GM19240 (cell line): ENCODE results near the gene PPFIA3.

Source experiments
- DNase-seq: peaks from one replicate; pipeline ENCODE4 v3.0.0; 2011; ENCODE audit warnings: low spot score; ENCODE audit not compliant: insufficient read length

Gene PPFIA3

GRCh38 chr19:49148784-49149651 lies 29.7 kb downstream of the PPFIA3 start:
- DNase-seq = peak; percentile 51

DNA sequence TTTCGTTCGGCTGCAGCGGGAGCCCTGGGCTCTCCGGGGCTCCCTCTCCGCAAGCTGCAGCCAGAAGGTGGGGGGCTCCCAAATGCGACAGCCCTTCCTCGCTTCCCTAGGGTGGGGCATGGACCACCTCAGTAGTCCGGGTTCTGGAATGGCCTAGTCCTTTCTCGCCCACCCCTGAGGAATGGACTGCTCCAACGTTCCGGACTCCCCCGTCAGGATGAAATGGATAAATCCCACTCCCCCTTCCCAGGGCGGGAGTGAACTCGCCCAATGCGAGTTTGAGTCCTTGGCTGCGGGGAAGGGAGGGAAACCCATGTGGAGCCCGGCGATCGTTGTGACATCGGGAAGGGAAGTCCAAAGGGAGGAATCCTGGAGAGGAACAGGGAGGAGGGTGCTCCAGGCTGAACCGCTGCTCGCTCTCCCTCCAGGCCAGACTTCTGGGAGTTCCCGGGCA lies 30.3 kb downstream of the PPFIA3 start:
- no peak for DNase-seq

DNA sequence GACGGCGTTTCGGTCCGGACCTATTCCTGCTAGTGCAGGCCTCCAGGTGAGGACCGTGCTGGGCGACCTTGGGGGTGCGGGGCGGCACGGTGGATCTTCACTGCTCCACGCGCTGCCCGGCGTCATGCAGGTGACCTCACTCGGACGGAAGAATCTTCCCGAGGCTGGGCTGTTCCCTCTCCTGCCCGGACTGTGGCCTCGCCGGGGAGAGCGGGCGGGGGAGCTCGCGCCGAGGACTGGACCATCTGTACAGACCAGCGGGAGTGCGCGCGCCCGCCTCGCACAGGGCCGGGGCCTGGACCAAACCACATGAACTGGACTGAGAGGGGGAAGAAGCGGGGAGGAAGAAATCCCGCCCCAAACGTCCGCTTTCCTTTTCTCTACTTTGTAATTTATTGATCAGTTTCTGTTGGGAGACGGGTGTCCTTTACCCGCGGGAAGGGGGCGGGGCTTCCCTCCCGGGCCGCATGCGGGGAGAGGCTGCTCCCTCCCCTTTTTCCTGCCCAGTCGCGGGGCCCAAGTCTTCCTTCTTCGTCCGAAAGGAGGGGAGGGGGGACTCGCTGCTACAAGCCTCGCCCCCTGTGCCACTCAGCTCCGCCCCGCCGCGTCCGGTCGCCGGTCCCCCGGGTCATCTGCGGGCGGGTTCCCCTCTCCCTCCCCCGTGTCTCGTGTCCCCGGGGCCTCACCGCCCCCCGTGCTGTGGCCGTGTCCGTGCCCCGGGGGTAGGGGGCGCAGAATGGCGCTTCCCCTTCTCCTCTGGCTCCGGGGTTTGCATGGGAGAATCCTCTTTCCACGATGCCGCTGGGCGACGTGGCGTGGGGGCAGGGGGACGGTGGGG lies 31.0 kb downstream of the PPFIA3 start:
- DNase-seq = peak; percentile 51

DNA sequence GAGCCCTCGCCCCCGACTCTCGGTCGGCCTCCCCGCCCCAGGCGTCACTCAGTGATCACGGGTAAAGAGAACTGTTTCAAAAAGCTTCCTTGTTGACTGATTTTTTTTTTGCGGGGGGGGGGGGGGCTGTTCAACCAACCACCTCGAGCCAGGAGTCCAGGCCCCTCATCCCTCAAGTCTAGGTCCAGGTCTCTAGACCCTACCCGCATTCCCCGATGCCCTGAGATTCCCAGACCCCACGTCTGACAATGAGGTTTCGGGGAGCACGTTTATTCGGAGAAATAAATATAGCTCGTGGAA lies 31.6 kb downstream of the PPFIA3 start:
- no peak for DNase-seq

DNA sequence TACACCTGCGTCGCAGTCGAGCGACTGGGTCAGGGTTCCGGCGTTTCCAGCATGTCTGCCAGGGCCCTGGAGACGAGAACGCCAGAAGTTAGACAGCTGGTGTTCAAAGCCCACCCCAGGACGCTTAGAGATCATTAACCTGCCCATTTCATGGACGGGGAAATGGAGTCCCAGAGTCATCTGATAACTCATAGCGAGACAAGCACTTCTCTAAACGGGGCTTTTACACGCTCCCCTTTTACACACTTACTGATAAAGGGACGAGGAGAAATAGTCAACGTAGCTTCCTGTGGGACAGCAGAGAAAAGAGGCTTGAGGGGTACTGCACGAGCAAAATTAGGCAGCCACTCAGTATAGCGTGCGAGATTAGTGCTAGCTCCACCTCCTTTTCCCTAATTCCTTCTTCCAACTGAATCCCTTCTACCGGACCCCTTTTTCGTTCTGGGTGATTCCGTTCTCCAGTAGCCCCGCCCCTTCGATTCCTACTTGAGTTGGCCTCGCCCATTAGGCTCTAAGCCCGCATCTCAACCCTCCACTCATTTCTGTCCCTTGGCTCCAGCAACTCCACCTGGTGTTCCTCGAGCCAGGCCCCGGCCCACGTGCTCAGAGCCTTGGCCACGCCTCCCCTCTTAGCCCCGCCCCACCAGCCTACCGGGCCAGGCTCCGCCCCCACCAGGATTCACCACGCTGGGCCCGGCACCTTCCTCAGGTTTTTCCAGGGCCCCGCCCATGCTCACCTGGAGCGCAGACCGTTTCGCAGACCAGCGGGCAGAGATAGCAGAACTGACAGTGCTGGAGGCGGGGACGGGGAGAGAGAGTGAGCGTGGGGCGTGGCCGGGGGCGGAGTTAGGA lies 32.1 kb downstream of the PPFIA3 start:
- no peak for DNase-seq

- DNase-seq = no peak
Observed at GRCh38 chr19:49152119-49152550, 32.8 kb downstream of the PPFIA3 start.

- DNase-seq = no peak
Observed at GRCh38 chr19:49153167-49153809, 33.9 kb downstream of the PPFIA3 start.

- DNase-seq = no peak
Observed at GRCh38 chr19:49154279-49154678, 34.9 kb downstream of the PPFIA3 start.

GRCh38 chr19:49155005-49155819 lies 35.9 kb downstream of the PPFIA3 start, which contains the start of gene HRC:
TSS of gene HRC (minus strand) at chr19:49155396. CDS start at chr19:49155237, 159 bp downstream.
- DNase-seq = no peak

DNA sequence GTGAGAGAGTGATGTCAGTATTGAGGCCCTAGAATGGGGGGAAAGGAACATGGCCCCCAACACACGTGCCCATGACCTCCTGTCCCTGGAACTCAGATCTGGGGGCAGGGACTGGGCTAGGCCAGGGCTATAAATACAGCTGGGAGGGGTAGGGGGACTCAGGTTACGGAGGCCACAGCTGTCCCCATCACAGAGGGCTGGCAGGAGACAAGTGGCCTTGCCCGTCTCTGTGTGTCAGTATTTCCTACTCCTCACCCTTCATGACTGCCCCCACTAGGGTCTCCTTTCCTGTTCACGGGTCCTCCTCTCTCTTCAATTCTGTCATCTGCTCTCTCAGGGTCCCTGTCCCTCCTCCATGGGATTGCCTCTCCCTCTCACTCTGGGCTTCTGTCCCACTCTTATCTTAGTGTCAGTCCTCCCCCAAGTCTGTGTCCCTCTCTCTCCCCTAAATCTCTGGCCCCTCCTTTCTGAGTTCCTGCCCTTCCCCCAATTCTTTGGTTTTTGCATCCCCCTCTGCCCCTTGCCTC lies 36.5 kb downstream of the PPFIA3 start:
- no peak for DNase-seq

DNA sequence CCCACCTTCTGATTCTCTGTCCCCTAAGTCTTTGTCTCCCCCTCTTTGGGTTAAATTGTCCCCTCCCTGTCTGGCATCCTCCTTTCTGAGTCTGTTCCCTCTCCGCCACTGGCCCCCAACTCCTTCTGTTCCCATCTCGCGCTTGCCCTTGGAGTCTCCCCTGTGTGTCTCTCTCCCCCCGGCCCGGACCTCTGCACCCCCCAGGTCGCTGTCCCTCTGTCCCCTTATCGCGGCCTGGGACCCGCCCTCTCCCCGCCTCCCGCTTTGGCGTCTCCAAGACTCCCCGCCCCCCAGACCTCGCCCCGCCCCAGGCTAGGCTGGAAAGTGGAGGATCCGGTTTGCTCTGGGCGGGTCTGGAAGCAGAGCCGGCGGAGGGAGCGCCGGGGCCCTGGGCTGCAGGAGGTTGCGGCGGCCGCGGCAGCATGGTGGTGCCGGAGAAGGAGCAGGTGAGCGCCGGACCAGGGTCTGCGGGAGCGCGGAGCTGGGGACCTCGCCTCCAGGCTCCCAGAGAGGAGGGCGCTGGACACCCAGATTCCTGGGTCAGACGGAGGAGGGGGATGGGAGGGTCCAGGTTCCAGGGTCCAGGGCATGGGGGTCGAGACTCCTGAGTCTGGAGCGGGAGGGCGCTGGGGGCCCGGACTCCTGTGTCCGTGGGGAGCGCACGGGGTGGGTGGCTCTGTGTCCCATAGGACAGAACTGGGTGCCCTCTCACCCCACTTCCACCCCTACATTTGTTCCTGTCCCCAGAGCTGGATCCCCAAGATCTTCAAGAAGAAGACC lies 38.3 kb downstream of the PPFIA3 start, which contains the start of gene TRPM4:
TRPM4 (plus strand) TSS at position 348 of the 780 bp plus-strand sequence; CDS start at position 423, 75 bp downstream.
- DNase-seq = no peak

DNA sequence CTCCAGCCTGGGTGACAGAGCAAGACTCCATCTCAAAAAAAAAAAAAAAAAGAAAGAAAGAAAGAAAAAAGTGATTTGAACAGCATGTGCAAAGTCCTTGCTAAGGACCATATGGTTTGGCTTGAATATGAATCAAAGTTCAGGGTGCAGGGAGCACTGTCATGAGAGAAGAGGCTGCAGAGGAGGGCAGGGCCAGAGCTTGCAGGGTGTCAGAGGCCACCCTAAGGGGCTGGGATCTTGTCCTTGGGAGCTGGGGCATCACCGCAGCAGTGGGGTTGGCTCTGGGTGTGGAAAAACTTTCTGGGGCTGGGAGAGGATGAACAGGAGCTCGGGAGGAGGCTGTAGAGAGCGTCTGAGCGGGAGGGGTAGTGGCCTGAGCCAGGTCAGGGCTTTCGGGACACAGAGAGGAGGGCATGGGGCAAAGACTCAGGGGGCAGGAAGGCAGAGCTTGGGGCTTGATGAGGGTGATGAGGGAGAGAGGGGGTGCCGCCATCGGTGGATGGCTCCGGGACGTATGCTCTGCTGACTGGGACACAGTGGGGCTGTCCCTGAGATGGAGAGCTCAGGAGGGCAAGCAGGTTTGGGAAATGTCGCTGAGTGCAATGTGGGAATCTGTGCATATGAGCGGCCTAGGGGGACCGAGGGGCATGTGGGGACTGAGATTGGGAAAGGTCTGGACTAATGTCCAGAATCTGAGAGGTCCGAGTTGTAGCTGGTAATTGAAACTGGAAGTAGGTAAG lies 41.3 kb downstream of the PPFIA3 start:
- no peak for DNase-seq

DNA sequence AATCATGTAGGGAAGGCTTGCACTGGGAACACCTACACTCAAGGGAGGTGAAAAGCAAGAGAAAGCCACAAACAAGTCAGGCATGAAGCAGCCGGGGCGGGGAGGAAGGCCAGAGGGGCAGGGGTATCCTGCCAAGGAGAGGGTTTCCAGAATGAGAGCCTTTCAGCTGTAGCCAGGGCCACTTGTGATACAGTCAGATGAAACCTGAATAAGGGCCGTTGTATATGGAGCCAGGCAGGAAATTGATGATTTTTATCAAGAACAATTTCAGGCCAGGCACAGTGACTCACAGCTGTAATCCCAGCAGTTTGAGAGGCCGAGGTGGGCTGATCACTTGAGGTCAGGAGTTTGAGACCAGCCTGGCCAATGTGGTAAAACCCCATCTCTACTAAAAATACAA lies 42.6 kb downstream of the PPFIA3 start:
- DNase-seq = no peak

GRCh38 chr19:49165111-49165750 lies 45.9 kb downstream of the PPFIA3 start:
- no peak for DNase-seq

GRCh38 chr19:49165865-49166301 lies 46.5 kb downstream of the PPFIA3 start:
- DNase-seq = no peak

DNA sequence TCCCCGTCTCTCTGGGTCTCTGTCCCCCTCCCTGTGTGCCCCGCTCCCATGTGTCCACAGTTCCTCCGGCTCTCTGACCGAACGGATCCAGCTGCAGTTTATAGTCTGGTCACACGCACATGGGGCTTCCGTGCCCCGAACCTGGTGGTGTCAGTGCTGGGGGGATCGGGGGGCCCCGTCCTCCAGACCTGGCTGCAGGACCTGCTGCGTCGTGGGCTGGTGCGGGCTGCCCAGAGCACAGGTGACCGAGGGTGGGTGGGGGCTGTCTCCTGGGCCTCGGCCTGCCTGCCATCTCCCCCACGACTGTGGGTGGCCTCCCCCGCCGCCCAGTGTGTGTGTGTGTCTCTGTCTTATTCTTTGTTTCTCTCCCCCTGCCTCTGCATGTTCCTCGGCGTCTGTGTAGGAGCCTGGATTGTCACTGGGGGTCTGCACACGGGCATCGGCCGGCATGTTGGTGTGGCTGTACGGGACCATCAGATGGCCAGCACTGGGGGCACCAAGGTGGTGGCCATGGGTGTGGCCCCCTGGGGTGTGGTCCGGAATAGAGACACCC lies 48.6 kb downstream of the PPFIA3 start:
- no peak for DNase-seq

- no peak for DNase-seq
Observed at GRCh38 chr19:49168421-49168820, 49.1 kb downstream of the PPFIA3 start.
